ENCODE measurements around the gene SH3RF3.

- TF ChIP-seq CTCF (IDR thresholded peaks at IDR 0.05 in 4 of 5, conservative IDR thresholded peaks at IDR 0.05 in 1 of 5) (no peak), POLR2A (IDR thresholded peaks at IDR 0.05) (no peak)
Observed at GRCh38 chr2:109176928-109177327, 47.9 kb downstream of the SH3RF3 start.
